NCI-H1048 (cell line): ENCODE results near the gene ERO1B.

Experiments used
- DNase-seq: peaks from one replicate; lab custom pipeline; 2025; lab: John Stamatoyannopoulos, UW

ERO1B gene

GRCh38 chr1:236181059-236181458 is 100.7 kb downstream of the ERO1B start:
- DNase-seq = no peak

- no peak for DNase-seq
These were observed 102.1 kb downstream of the ERO1B start for GRCh38 chr1:236179634-236180033.

- DNase-seq = no peak
These were observed 105.1 kb downstream of the ERO1B start for GRCh38 chr1:236176337-236177336.

GRCh38 chr1:236175642-236176336 is 106.0 kb downstream of the ERO1B start:
- no peak for DNase-seq

- no peak for DNase-seq
These were observed 108.5 kb downstream of the ERO1B start for GRCh38 chr1:236173174-236173767.

- no peak for DNase-seq
These were observed 109.6 kb downstream of the ERO1B start for GRCh38 chr1:236172041-236172579.

GRCh38 chr1:236168716-236169429 is 112.9 kb downstream of the ERO1B start:
- DNase-seq = no peak

- no peak for DNase-seq
These were observed 114.2 kb downstream of the ERO1B start for GRCh38 chr1:236167578-236167977.

GRCh38 chr1:236167154-236167553 is 114.6 kb downstream of the ERO1B start:
- no peak for DNase-seq

- DNase-seq = no peak
These were observed 115.7 kb downstream of the ERO1B start for GRCh38 chr1:236166041-236166440.
